NCI-H510A (cell line): ENCODE results near the gene NPHP4.
"Not testable (repeated sequence)": the region's sequence is repeated elsewhere in the genome, so short reads cannot be mapped to it uniquely, and the experiment has no call there.

Experiments used
- DNase-seq: peaks from one replicate; lab custom pipeline; 2025; lab: John Stamatoyannopoulos, UW

NPHP4 gene

GRCh38 chr1:5934058-5934884 is 58.0 kb downstream of the NPHP4 start:
- no peak for DNase-seq

- DNase-seq: no peak
Observed at GRCh38 chr1:5933676-5934057, 58.6 kb downstream of the NPHP4 start.

- DNase-seq: no peak
Observed at GRCh38 chr1:5933050-5933449, 59.2 kb downstream of the NPHP4 start.

GRCh38 chr1:5928714-5929400 is 63.4 kb downstream of the NPHP4 start:
- DNase-seq: no peak

GRCh38 chr1:5927506-5928370 is 64.5 kb downstream of the NPHP4 start:
- no peak for DNase-seq

GRCh38 chr1:5926686-5927435 is 65.4 kb downstream of the NPHP4 start:
- no peak for DNase-seq

- not testable (repeated sequence) for DNase-seq
Observed at GRCh38 chr1:5922700-5923330, 69.4 kb downstream of the NPHP4 start.

GRCh38 chr1:5921671-5922070 is 70.6 kb downstream of the NPHP4 start:
- no peak for DNase-seq

- DNase-seq: no peak
Observed at GRCh38 chr1:5921129-5921528, 71.1 kb downstream of the NPHP4 start.

GRCh38 chr1:5920201-5920600 is 72.0 kb downstream of the NPHP4 start:
- DNase-seq: no peak

GRCh38 chr1:5918275-5918649 is 74.0 kb downstream of the NPHP4 start:
- no peak for DNase-seq

- DNase-seq: no peak
Observed at GRCh38 chr1:5917591-5918274, 74.5 kb downstream of the NPHP4 start.

- DNase-seq: no peak
Observed at GRCh38 chr1:5917281-5917590, 75.0 kb downstream of the NPHP4 start.

- no peak for DNase-seq
Observed at GRCh38 chr1:5916572-5917280, 75.5 kb downstream of the NPHP4 start.

- peak; percentile 33 for DNase-seq
Observed at GRCh38 chr1:5915587-5916571, 76.3 kb downstream of the NPHP4 start.

- no peak for DNase-seq
Observed at GRCh38 chr1:5914676-5915365, 77.4 kb downstream of the NPHP4 start.

GRCh38 chr1:5913876-5914275 is 78.3 kb downstream of the NPHP4 start:
- no peak for DNase-seq

GRCh38 chr1:5913078-5913845 is 79.0 kb downstream of the NPHP4 start:
- no peak for DNase-seq
